PFSK-1 (cell line): Measurements from ENCODE around the gene TSPAN6. TPM values are rescaled to one million over a fixed set of nuclear protein-coding genes. Genes with fewer than 3 reads are reported as not detected.

Experiments used
- FOXP2 ChIP-seq: optimal IDR thresholded peaks from 2 replicates; pipeline ENCODE3; 2011; ENCODE audit warnings: borderline replicate concordance, control low read depth, inconsistent platforms; ENCODE audit not compliant: insufficient read depth; ENCODE audit errors: extremely low read length, extremely low read depth
- POLR2AphosphoS5 ChIP-seq: IDR thresholded peaks from 2 replicates; pipeline ENCODE4 v1.6.1; 2012; ENCODE audit warnings: low read depth, mild to moderate bottlenecking, control low read depth, low read length, moderate library complexity
- REST ChIP-seq, 2 experiments: IDR thresholded peaks; 2 replicates each; pipeline versions ENCODE4 v1.6.1 to v1.8.0; 2011 to 2012; ENCODE audit warnings: low read depth in 2 of 2, low read length in 2 of 2, control low read depth in 1 of 2, inconsistent platforms in 1 of 2, mild to moderate bottlenecking in 1 of 2, moderate library complexity in 1 of 2; ENCODE audit not compliant: insufficient read depth in 1 of 2
- SIN3A ChIP-seq: IDR thresholded peaks from 2 replicates; pipeline ENCODE4 v1.6.1; 2012; ENCODE audit warnings: mild to moderate bottlenecking, low read length, moderate library complexity, borderline replicate concordance; ENCODE audit not compliant: insufficient read depth
- TAF1 ChIP-seq: IDR thresholded peaks from 2 replicates; pipeline ENCODE4 v1.6.1; 2012; ENCODE audit warnings: low read length, control low read depth, borderline replicate concordance; ENCODE audit not compliant: insufficient read depth
- polyA plus RNA-seq: library from polyadenylated mRNA; unstranded; fragments of >200 nt; gene quantifications from one replicate; pipeline ENCODE4 v1.2.1, GENCODE V29; 2012; ENCODE audit warnings: low read depth, missing spikeins; ENCODE audit not compliant: insufficient read length

The TSPAN6 gene, protein sequence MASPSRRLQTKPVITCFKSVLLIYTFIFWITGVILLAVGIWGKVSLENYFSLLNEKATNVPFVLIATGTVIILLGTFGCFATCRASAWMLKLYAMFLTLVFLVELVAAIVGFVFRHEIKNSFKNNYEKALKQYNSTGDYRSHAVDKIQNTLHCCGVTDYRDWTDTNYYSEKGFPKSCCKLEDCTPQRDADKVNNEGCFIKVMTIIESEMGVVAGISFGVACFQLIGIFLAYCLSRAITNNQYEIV
- 12.3 TPM for polyA plus RNA-seq

- no peak for TF ChIP-seq FOXP2
- TF ChIP-seq TAF1, result peak; percentile 37; the same call in 1 of the 2 replicates
- no peak for TF ChIP-seq REST (IDR thresholded peaks at IDR 0.05; ENCODE audit: insufficient read depth in 1 of 2, low read depth in 2 of 2, low read length in 2 of 2)
- peak; percentile 66 for TF ChIP-seq POLR2AphosphoS5
- no peak for TF ChIP-seq SIN3A
Observed at GRCh38 chrX:100636321-100636991, at the start of gene TSPAN6. Gene TSPAN6, minus strand, starts transcription at chrX:100636806. Its CDS starts 112 bp downstream, at chrX:100636694.

DNA sequence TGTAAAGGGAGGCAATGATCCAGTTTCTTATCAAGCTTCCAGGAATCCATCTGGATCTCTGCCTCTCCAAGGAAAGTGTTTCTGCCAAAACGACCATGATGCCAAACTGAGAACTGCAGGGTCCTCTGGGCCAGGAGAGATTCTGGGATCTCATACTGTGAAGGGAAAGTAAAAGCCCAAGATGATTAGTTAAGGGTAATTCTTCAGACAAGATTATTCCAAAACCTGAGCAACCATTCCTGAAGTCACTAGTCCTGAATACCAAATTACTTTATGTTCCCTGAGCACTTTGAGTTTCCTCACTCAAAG lies 49.3 kb upstream of the TSPAN6 start:
- TF ChIP-seq POLR2AphosphoS5 (no peak), SIN3A (no peak), FOXP2 (no peak), TAF1 (no peak), REST (IDR thresholded peaks at IDR 0.05; ENCODE audit: insufficient read depth in 1 of 2, low read depth in 2 of 2, low read length in 2 of 2) (no peak)

DNA sequence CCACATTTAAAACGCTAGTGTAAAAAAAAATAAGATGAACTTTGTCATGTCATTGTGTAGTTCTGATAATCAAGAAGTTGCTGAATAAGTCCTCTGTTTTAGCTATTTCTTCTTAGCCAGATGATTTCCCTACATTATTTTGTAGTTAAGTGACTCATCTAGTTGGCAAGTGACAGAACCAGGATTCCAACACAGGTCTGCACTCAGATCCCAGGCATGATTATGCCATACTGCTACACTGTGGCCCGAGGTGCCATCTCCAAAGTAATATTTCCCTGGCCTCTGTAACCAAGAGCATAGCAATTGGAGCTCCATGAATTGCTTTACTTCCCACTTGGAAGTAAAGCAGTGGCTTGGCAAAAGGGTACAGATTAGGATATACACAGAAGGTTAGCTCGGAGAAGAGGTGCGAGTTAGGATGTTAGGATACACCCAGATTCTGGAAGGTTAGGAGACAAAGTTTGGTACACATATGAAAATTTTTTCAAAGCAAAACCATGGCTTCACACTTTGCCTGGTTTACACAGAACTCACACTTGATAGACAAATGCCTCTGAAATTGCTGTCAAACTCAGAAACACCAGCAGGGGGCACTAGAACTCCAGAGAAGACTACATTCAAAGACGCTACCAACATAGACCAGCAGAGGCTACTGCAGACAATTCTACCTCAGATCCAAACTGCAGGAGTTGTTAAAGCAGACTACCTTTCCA lies 48.8 kb upstream of the TSPAN6 start:
- TF ChIP-seq TAF1, result no peak
- TF ChIP-seq SIN3A, result no peak
- TF ChIP-seq POLR2AphosphoS5, result no peak
- no peak for TF ChIP-seq FOXP2
- TF ChIP-seq REST (IDR thresholded peaks at IDR 0.05; ENCODE audit: insufficient read depth in 1 of 2, low read depth in 2 of 2, low read length in 2 of 2), result no peak

DNA sequence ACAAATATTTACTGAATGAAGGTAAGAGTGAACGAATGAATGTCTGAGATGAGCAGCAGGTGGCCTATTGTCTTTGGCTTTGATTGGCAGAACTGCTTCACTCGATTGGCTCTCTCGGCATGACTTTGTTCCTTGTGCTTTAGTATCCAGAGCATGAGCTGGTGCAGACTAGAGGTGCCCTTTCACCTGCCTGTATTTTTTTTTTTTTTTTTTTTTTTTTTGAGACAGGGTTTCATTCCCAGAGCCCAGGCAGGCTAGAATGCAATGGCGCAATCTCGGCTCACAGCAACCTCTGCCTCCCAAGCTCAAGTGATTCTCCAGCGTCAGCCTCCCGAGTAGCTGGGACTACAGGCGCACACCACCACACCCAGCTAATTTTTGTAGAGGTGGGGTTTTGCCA lies 46.3 kb upstream of the TSPAN6 start:
- TF ChIP-seq TAF1 (no peak), FOXP2 (no peak)

DNA sequence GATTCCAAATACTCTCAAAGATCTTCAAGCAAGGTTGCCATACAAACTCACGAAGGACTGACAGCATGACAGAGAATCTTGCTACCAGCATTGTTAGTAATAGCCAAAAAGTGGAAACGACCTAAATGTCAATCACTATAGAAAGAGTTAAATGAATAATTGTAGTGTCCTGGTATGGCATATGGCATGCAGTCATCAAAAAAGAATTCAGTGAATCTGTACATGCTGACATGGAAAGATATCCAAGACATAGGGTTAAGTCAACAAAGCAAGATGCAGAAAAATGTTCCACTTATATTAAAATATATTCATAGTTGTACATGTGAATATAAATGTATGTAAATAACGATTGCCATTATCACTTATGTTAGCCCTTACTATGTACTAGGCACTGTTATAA lies 45.0 kb upstream of the TSPAN6 start:
- no peak for TF ChIP-seq FOXP2
- no peak for TF ChIP-seq POLR2AphosphoS5
- no peak for TF ChIP-seq TAF1
- TF ChIP-seq REST (IDR thresholded peaks at IDR 0.05; ENCODE audit: insufficient read depth in 1 of 2, low read depth in 2 of 2, low read length in 2 of 2), result no peak
- TF ChIP-seq SIN3A, result no peak
